K562 (cell line): Measurements from ENCODE around the gene MAB21L1.

Source experiments
- FOXK1 ChIP-seq: sonication (generic); formaldehyde crosslinking; IDR thresholded peaks from 2 replicates; pipeline ENCODE4 v1.8.0; 2022; ENCODE audit warnings: missing genetic modification reagents, mild to moderate bottlenecking, borderline replicate concordance
- IRF2 ChIP-seq: sonication (generic); formaldehyde crosslinking; IDR thresholded peaks from 2 replicates; pipeline ENCODE4 v1.8.1; 2022; ENCODE audit warnings: mild to moderate bottlenecking, missing genetic modification reagents
- TAF1 ChIP-seq: IDR thresholded peaks from 2 replicates; pipeline ENCODE4 v1.6.1; 2011; ENCODE audit warnings: mild to moderate bottlenecking, low read length, moderate library complexity; ENCODE audit not compliant: insufficient read depth, control insufficient read depth, severe bottlenecking; ENCODE audit errors: extremely low read depth
- ZC3H8 ChIP-seq: fragments of 450-650 bp; IDR thresholded peaks from 2 replicates; pipeline ENCODE4 v1.6.1; 2017
- TF ChIP-seq, protein P1 (sequence below): fragments of 250-450 bp; sonication (Bioruptor Pico); IDR thresholded peaks from 2 replicates; pipeline ENCODE4 v1.9.0; 2021; ENCODE audit warnings: mild to moderate bottlenecking, inconsistent platforms
- TF ChIP-seq, protein P2 (sequence below), 3 experiments: IDR thresholded peaks in 2 of 3; conservative IDR thresholded peaks in 1 of 3; 2 replicates each; pipeline ENCODE4 v1.5.1; 2011 to 2012; ENCODE audit warnings: low read length in 3 of 3, mild to moderate bottlenecking in 3 of 3, control low read depth in 2 of 3, improper control_type of control experiment in 1 of 3, inconsistent platforms in 1 of 3, low read depth in 1 of 3, mixed read lengths in 1 of 3, moderate library complexity in 1 of 3; ENCODE audit not compliant: insufficient read depth in 2 of 3

DNA sequence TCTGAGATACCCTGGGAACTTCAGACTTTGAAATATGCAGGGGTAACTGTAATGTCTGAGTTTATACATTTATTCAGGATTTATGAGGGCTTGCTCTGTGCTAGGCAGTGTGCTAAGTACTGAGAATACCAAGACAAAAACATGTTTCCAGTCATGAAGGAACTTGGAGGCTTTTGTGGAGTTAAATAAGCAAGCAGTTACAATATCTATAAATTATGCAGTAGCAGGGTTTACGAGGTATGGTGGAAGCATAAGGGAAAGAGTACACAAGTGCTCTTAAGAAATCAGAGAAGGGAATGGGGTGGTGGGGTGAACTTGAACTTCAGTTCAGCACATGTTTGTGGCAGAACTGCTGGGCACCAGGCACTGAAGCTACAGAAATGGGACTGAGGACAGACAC is 28.0 kb downstream of the MAB21L1 start:
- TF ChIP-seq, protein P1, sequence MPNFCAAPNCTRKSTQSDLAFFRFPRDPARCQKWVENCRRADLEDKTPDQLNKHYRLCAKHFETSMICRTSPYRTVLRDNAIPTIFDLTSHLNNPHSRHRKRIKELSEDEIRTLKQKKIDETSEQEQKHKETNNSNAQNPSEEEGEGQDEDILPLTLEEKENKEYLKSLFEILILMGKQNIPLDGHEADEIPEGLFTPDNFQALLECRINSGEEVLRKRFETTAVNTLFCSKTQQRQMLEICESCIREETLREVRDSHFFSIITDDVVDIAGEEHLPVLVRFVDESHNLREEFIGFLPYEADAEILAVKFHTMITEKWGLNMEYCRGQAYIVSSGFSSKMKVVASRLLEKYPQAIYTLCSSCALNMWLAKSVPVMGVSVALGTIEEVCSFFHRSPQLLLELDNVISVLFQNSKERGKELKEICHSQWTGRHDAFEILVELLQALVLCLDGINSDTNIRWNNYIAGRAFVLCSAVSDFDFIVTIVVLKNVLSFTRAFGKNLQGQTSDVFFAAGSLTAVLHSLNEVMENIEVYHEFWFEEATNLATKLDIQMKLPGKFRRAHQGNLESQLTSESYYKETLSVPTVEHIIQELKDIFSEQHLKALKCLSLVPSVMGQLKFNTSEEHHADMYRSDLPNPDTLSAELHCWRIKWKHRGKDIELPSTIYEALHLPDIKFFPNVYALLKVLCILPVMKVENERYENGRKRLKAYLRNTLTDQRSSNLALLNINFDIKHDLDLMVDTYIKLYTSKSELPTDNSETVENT (CRISPR knock-in tag) = no peak
- TF ChIP-seq, protein P2, sequence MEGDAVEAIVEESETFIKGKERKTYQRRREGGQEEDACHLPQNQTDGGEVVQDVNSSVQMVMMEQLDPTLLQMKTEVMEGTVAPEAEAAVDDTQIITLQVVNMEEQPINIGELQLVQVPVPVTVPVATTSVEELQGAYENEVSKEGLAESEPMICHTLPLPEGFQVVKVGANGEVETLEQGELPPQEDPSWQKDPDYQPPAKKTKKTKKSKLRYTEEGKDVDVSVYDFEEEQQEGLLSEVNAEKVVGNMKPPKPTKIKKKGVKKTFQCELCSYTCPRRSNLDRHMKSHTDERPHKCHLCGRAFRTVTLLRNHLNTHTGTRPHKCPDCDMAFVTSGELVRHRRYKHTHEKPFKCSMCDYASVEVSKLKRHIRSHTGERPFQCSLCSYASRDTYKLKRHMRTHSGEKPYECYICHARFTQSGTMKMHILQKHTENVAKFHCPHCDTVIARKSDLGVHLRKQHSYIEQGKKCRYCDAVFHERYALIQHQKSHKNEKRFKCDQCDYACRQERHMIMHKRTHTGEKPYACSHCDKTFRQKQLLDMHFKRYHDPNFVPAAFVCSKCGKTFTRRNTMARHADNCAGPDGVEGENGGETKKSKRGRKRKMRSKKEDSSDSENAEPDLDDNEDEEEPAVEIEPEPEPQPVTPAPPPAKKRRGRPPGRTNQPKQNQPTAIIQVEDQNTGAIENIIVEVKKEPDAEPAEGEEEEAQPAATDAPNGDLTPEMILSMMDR (IDR thresholded peaks at IDR 0.05 in 2 of 3, conservative IDR thresholded peaks at IDR 0.05 in 1 of 3; ENCODE audit: insufficient read depth in 2 of 3, low read depth in 1 of 3, low read length in 3 of 3) = no peak
- TF ChIP-seq ZC3H8 = no peak
- no peak for TF ChIP-seq TAF1
- TF ChIP-seq IRF2 (CRISPR knock-in tag) = no peak
- TF ChIP-seq FOXK1 = no peak
